A673 (cell line): Measurements from ENCODE around the gene SRRM4. TPM values are rescaled to one million over a fixed set of nuclear protein-coding genes. Genes with fewer than 3 reads are reported as not detected.

ENCODE experiments used
- BruUV-seq: library from RNA; stranded (reverse); fragments of 400-500 nt; replicated peaks from 2 replicates; lab custom pipeline; 2021; lab: Mats Ljungman, UMichigan
- CTCF ChIA-PET: fragments of 300-600 bp; sonication (Branson Sonifier 250); formaldehyde crosslinking; loops from one replicate; lab custom pipeline; 2022; ENCODE audit warnings: antibody characterized with exemption; lab: Charles Lee
- POLR2A ChIA-PET: fragments of 300-600 bp; sonication (Branson Sonifier 250); formaldehyde crosslinking; loops from one replicate; lab custom pipeline; 2022; ENCODE audit warnings: antibody characterized with exemption; ENCODE audit not compliant: low non-redundant PET; lab: Charles Lee
- DNase-seq: peaks from one replicate; pipeline ENCODE4 v3.0.0-alpha.2; 2015; ENCODE audit warnings: low spot score
- H3K27ac ChIP-seq: fragments of 200-600 bp; sonication (generic); 2 replicates; pipeline ENCODE4 v1.5.1; 2016; ENCODE audit warnings: mixed run types, low read depth, mild to moderate bottlenecking, mixed read lengths, antibody characterized with exemption, low read length; ENCODE audit not compliant: poor library complexity, severe bottlenecking
- H3K27me3 ChIP-seq: fragments of 200-600 bp; sonication (generic); replicated peaks from 2 replicates; pipeline ENCODE4 v1.6.1; 2017; ENCODE audit warnings: mixed run types, low read depth, mild to moderate bottlenecking, mixed read lengths, antibody characterized with exemption, low read length; ENCODE audit not compliant: insufficient read depth, poor library complexity
- H3K36me3 ChIP-seq: fragments of 200-600 bp; sonication (generic); 2 replicates; pipeline ENCODE4 v1.6.1; 2016; ENCODE audit warnings: mixed run types, mild to moderate bottlenecking, mixed read lengths, antibody characterized with exemption, low read length; ENCODE audit not compliant: insufficient read depth, poor library complexity, severe bottlenecking
- H3K4me1 ChIP-seq: fragments of 200-600 bp; sonication (generic); 2 replicates; pipeline ENCODE4 v1.6.1; 2017; ENCODE audit warnings: mixed run types, mild to moderate bottlenecking, mixed read lengths, antibody characterized with exemption, low read length; ENCODE audit not compliant: insufficient read depth, poor library complexity, severe bottlenecking
- H3K4me3 ChIP-seq: fragments of 200-600 bp; sonication (generic); 2 replicates; pipeline ENCODE4 v1.5.1; 2016; ENCODE audit warnings: low read depth, mixed run types, mild to moderate bottlenecking, mixed read lengths, low read length; ENCODE audit not compliant: poor library complexity, severe bottlenecking
- H3K9me3 ChIP-seq: fragments of 200-600 bp; sonication (generic); 2 replicates; pipeline ENCODE4 v1.6.1; 2016; ENCODE audit warnings: mixed run types, low read depth, mild to moderate bottlenecking, mixed read lengths, antibody characterized with exemption, low read length; ENCODE audit not compliant: poor library complexity, severe bottlenecking
- EZH2 ChIP-seq: fragments of 200-600 bp; sonication (generic); IDR thresholded peaks from 2 replicates; pipeline ENCODE4 v1.6.1; 2017; ENCODE audit warnings: borderline replicate concordance, low read depth, mild to moderate bottlenecking, mixed read lengths, antibody characterized with exemption, low read length; ENCODE audit not compliant: poor library complexity, severe bottlenecking
- intact Hi-C: fragments of 100-400 bp; cut with micrococcal nuclease; formaldehyde crosslinking; loops from one replicate; pipeline ENCODE4 v1.10.0; 2022; ENCODE audit not compliant: unreplicated experiment
- total RNA-seq: library from RNA; stranded (reverse); gene quantifications from 2 replicates; pipeline ENCODE4 v1.2.3, GENCODE V29; 2021
- TF ChIP-seq, protein P1 (sequence below): fragments of 300-800, 200-600 bp; sonication (generic); conservative IDR thresholded peaks from 2 replicates; pipeline ENCODE4 v1.5.1; 2017; ENCODE audit warnings: low read depth, mild to moderate bottlenecking, antibody characterized with exemption, low read length, moderate library complexity, mixed read lengths

Gene SRRM4
- total RNA-seq, 1 experiment from 2014 or later: not detected

DNA sequence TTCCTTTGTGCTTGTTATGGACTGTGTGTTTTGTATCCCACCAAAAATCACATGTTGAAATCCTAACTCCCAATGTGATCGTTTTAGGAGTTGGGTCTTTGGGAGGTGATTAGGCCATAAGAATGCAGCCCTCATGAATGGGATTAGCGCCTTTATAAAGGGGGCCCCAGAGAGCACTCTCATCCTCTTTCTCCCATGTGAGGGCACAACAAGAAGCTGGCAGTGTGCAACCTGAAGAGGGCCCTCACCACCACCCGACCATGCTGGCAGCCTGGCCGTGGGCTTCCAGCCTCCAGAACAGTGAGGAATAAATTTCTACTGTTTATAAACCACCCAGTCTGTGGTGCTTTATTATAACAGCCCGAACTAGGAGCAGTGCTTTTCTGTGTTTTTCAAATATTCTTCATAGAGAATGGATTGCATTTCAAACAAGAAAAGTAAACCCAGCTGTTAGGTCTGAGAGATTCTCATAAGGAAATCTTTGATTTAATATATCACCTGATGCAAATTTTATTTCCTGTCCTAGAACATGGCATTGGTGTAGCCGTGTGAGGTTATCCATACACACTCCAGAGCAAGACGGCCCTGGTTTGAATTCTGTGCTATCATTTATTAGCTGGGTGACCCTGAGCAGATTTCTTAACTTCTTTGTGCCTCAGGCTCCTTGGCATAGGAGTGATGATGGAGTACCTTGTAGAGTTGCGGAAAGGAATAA lies 225.2 kb downstream of the SRRM4 start:
- H3K36me3 ChIP-seq: no peaks in the 10 kb centered on the region
- no TSS peak for BruUV-seq
- H3K9me3 ChIP-seq: no peaks in the 10 kb centered on the region
- no peak overlapping the region for H3K27ac ChIP-seq
- H3K4me1 ChIP-seq: no peaks in the 10 kb centered on the region
- CTCF ChIA-PET: interaction anchor here (0.6 to 0.7 kb wide), 2 partner anchors 138 to 170 kb away, joined by 6 to 13 read pairs; no protein-coding TSS in a partner anchor
- no peak for TF ChIP-seq EZH2
- TF ChIP-seq, protein P1, sequence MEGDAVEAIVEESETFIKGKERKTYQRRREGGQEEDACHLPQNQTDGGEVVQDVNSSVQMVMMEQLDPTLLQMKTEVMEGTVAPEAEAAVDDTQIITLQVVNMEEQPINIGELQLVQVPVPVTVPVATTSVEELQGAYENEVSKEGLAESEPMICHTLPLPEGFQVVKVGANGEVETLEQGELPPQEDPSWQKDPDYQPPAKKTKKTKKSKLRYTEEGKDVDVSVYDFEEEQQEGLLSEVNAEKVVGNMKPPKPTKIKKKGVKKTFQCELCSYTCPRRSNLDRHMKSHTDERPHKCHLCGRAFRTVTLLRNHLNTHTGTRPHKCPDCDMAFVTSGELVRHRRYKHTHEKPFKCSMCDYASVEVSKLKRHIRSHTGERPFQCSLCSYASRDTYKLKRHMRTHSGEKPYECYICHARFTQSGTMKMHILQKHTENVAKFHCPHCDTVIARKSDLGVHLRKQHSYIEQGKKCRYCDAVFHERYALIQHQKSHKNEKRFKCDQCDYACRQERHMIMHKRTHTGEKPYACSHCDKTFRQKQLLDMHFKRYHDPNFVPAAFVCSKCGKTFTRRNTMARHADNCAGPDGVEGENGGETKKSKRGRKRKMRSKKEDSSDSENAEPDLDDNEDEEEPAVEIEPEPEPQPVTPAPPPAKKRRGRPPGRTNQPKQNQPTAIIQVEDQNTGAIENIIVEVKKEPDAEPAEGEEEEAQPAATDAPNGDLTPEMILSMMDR: no peak
- H3K4me3 ChIP-seq: no peak overlapping the region
- peaks cover 59% of the 10 kb centered on the region for H3K27me3 ChIP-seq
- no peak for DNase-seq
- POLR2A ChIA-PET: no interaction called here
- intact Hi-C loops: no loop called here

DNA sequence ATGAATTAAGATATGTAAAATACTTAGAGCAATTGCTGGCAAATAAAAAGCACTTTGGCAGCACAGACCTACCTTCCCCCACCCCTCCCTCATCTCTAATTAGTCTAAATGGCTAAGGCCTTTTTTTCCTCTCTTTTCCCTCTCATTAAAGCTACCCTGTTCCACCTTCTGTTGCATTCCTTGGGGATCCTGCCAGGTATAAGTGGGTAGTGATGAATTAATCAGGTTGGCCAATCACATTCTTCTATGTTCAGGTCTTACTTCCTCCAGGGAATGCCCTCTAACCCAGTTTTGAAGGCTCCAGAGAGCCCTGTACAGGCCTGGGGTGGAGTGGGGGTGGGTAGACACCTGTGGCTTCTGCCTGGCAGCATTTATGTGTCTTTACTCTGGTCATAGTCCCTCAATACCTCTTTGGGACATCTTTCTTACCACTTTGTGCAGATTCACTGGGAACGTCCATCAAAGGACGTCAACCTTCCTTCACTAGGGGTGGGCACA lies 225.8 kb downstream of the SRRM4 start:
- Histone ChIP-seq H3K9me3 (no peaks in the 10 kb centered on the region), H3K27me3 (peaks cover 60% of the 10 kb centered on the region), H3K4me3 (no peak overlapping the region), H3K4me1 (no peaks in the 10 kb centered on the region), H3K27ac (no peak overlapping the region), H3K36me3 (no peaks in the 10 kb centered on the region)
- POLR2A ChIA-PET: no interaction called here
- no TSS peak for BruUV-seq
- no peak for DNase-seq
- intact Hi-C loops: no loop called here
- no peak for TF ChIP-seq EZH2
- TF ChIP-seq, protein P1: no peak
- CTCF ChIA-PET: interaction anchor here (0.6 to 0.7 kb wide), 3 partner anchors 10 to 170 kb away, joined by 5 to 13 read pairs (median 6); no protein-coding TSS in a partner anchor

GRCh38 chr12:119208626-119209061 lies 227.3 kb downstream of the SRRM4 start:
- intact Hi-C loops: no loop called here
- Histone ChIP-seq H3K27ac (no peak overlapping the region), H3K36me3 (no peaks in the 10 kb centered on the region), H3K27me3 (peaks cover 68% of the 10 kb centered on the region), H3K4me1 (no peaks in the 10 kb centered on the region), H3K9me3 (no peaks in the 10 kb centered on the region), H3K4me3 (no peak overlapping the region)
- no TSS peak for BruUV-seq
- CTCF ChIA-PET: no interaction called here
- TF ChIP-seq, protein P1: no peak
- no peak for TF ChIP-seq EZH2
- POLR2A ChIA-PET: no interaction called here
- DNase-seq: no peak
